ENCODE results near the gene DAND5. TPM values are rescaled to one million over a fixed set of nuclear protein-coding genes. Genes with fewer than 3 reads are reported as not detected.
A peak's percentile ranks its signal among the peaks of the same experiment; 100 is the strongest.

Gene DAND5
- total RNA-seq, 1 donor from 2014 or later = 0.07 TPM

DNA sequence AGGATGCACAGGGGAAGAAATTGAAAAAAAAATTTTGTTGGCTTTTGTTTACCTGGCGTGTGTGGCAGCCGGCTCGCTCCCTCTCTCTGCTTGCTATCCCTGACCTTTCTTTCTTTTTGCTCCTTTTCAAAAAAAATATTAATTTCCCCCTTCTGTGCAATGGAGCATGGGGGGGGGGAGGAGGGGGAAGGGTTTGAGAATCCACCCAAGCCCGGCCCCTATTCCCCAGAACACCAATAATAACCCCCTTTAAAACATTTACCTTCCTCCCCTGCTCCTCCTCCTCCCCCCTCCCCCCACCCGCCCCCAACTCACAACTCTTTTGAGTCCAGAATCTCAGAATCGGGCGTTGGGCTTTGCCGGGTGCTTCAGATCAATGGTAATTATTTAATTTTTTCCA, 54.3 kb downstream of the DAND5 start:
- Histone ChIP-seq H3K4me1 (peaks cover 27% of the 10 kb centered on the region), H3K4me3 (no peak overlapping the region), H2AFZ (replicated peaks) (no peak overlapping the region), H3K4me2 (peak overlapping the region; percentile 28), H3K9ac (no peak overlapping the region), H3F3A (ENCODE audit: low read depth) (peaks cover 50% of the 10 kb centered on the region), H3K79me2 (ENCODE audit: low read depth) (no peaks in the 10 kb centered on the region), H3K36me3 (no peaks in the 10 kb centered on the region), H3K9me3 (ENCODE audit: low read depth) (no peaks in the 10 kb centered on the region), H4K20me1 (ENCODE audit: low read depth) (peaks cover 96% of the 10 kb centered on the region), H3K27ac (no peak overlapping the region), H3K27me3 (peaks cover 100% of the 10 kb centered on the region)
- Mint-ChIP-seq H3K4me1 (peaks cover 18% of the 10 kb centered on the region), H3K4me3 (no peak overlapping the region), H3K27me3 (ENCODE audit: insufficient read depth, low read depth) (peaks cover 98% of the 10 kb centered on the region), H3K36me3 (no peaks in the 10 kb centered on the region), H3K27ac (no peak overlapping the region), H3K9me3 (peaks cover 2% of the 10 kb centered on the region)
- DNase-seq (ENCODE audit: low spot score) = no peak
- no peak for TF ChIP-seq CTCF (IDR thresholded peaks at IDR 0.05)
- peak; percentile 63 for TF ChIP-seq EZH2 (IDR thresholded peaks at IDR 0.05)

Small RNA genes lying within 50 kb of the gene (microRNA-seq; reads per million reads assigned to microRNA genes)
- gene MIR5695 (not detected), gene MIR6515 (1.1 reads per million)

Small RNA genes lying within 50 kb of the gene (small RNA-seq; reads per million reads assigned to genes)
- gene MIR5695 (not detected), gene MIR6515 (0.32 reads per million, percentile 30 among the genes with 10 or more reads in this experiment)

Other genes starting within 250 kb of the DAND5 start
- gene TNPO2, start 245.6 kb upstream of the DAND5 start, total RNA-seq (ENCODE audit: low replicate concordance) = 58.1 and 87.4 TPM in 2 replicates
- 105 and 194 TPM in 2 replicates for gene TRIR, start 234.9 kb upstream of the DAND5 start, total RNA-seq (ENCODE audit: low replicate concordance)
- 62.9 and 99.6 TPM in 2 replicates for gene GET3, start 232.1 kb upstream of the DAND5 start, total RNA-seq (ENCODE audit: low replicate concordance)
- gene BEST2, start 217.8 kb upstream of the DAND5 start, total RNA-seq (ENCODE audit: low replicate concordance) = not detected in 2 replicates
- gene HOOK2, start 194.0 kb upstream of the DAND5 start, total RNA-seq (ENCODE audit: low replicate concordance) = 14.3 and 25.1 TPM in 2 replicates
- 1.5 and 12.6 TPM in 2 replicates for gene JUNB, start 178.1 kb upstream of the DAND5 start, total RNA-seq (ENCODE audit: low replicate concordance)
- gene PRDX2, start 167.8 kb upstream of the DAND5 start, total RNA-seq (ENCODE audit: low replicate concordance) = 463 and 727 TPM in 2 replicates
- not detected in 2 replicates for gene THSD8, start 167.5 kb upstream of the DAND5 start, total RNA-seq (ENCODE audit: low replicate concordance)
- 60.3 and 61.3 TPM in 2 replicates for gene RNASEH2A, start 163.0 kb upstream of the DAND5 start, total RNA-seq (ENCODE audit: low replicate concordance)
- 0.19 TPM in 1 of 2 replicates, not detected in the other for gene RTBDN, start 135.0 kb upstream of the DAND5 start, total RNA-seq (ENCODE audit: low replicate concordance)
- 8.3 and 13.3 TPM in 2 replicates for gene MAST1, start 131.1 kb upstream of the DAND5 start, total RNA-seq (ENCODE audit: low replicate concordance)
- gene DNASE2, start 88.1 kb upstream of the DAND5 start, total RNA-seq (ENCODE audit: low replicate concordance) = 8.7 and 16.5 TPM in 2 replicates
- 0.43 and 0.64 TPM in 2 replicates for gene KLF1, start 82.4 kb upstream of the DAND5 start, total RNA-seq (ENCODE audit: low replicate concordance)
- gene GCDH, start 78.4 kb upstream of the DAND5 start, total RNA-seq (ENCODE audit: low replicate concordance) = 39.5 and 75.0 TPM in 2 replicates
- 1.8 and 6.4 TPM in 2 replicates for gene SYCE2, start 50.3 kb upstream of the DAND5 start, total RNA-seq (ENCODE audit: low replicate concordance)
- 21.4 and 51.6 TPM in 2 replicates for gene FARSA, start 35.9 kb upstream of the DAND5 start, total RNA-seq (ENCODE audit: low replicate concordance)
- gene CALR, start 31.0 kb upstream of the DAND5 start, total RNA-seq (ENCODE audit: low replicate concordance) = 437 and 569 TPM in 2 replicates
- 37.7 and 54.9 TPM in 2 replicates for gene RAD23A, start 23.7 kb upstream of the DAND5 start, total RNA-seq (ENCODE audit: low replicate concordance)
- 17.1 and 42.2 TPM in 2 replicates for gene GADD45GIP1, start 12.4 kb upstream of the DAND5 start, total RNA-seq (ENCODE audit: low replicate concordance)
- gene NFIX, start 25.9 kb downstream of the DAND5 start, total RNA-seq (ENCODE audit: low replicate concordance) = 0.06 TPM in 2 replicates
- gene LYL1, start 133.3 kb downstream of the DAND5 start, total RNA-seq (ENCODE audit: low replicate concordance) = 0.88 and 2.2 TPM in 2 replicates
- 30.2 and 49.0 TPM in 2 replicates for gene TRMT1, start 147.2 kb downstream of the DAND5 start, total RNA-seq (ENCODE audit: low replicate concordance)
- gene NACC1, start 148.7 kb downstream of the DAND5 start, total RNA-seq (ENCODE audit: low replicate concordance) = 34.7 and 108 TPM in 2 replicates
- gene STX10, start 180.8 kb downstream of the DAND5 start, total RNA-seq (ENCODE audit: low replicate concordance) = 36.5 and 51.2 TPM in 2 replicates
- 13.7 and 55.4 TPM in 2 replicates for gene IER2, start 180.8 kb downstream of the DAND5 start, total RNA-seq (ENCODE audit: low replicate concordance)